SK-N-MC (cell line): ENCODE data around the gene DAB1.

ENCODE experiments used
- EZH2 ChIP-seq: fragments of 200-600 bp; sonication (generic); IDR thresholded peaks from one replicate; pipeline ENCODE4 v1.6.1; 2017; ENCODE audit warnings: antibody characterized with exemption
- FOXP2 ChIP-seq: optimal IDR thresholded peaks from 2 replicates; pipeline ENCODE3; 2011; ENCODE audit warnings: mild to moderate bottlenecking, moderate library complexity; ENCODE audit not compliant: insufficient read depth; ENCODE audit errors: extremely low read length, control extremely low read depth
- POLR2AphosphoS5 ChIP-seq: IDR thresholded peaks from 2 replicates; pipeline ENCODE4 v1.6.1; 2012; ENCODE audit warnings: mild to moderate bottlenecking, low read depth, low read length, borderline replicate concordance

- TF ChIP-seq POLR2AphosphoS5 (no peak), EZH2 (no peak), FOXP2 (no peak)
Measured at GRCh38 chr1:57248830-57249229, 175.0 kb downstream of the DAB1 start.
